Muscle layer of colon (tissue), 2 donors: ENCODE data around the gene MT1M.
"Not testable (repeated sequence)": the region's sequence is repeated elsewhere in the genome, so short reads cannot be mapped to it uniquely, and the experiment has no call there.

Experiments used
- H3K27ac ChIP-seq: one replicate; pipeline ENCODE4 v1.7.0; 2013; ENCODE audit warnings: low read depth, mild to moderate bottlenecking, low read length, moderate library complexity
- H3K27me3 ChIP-seq, 2 donors: one replicate each; pipeline ENCODE4 v1.7.0; 2013; ENCODE audit warnings: low read length in 2 of 2, mild to moderate bottlenecking in 2 of 2; ENCODE audit not compliant: insufficient read depth in 2 of 2, control insufficient read depth in 1 of 2
- H3K36me3 ChIP-seq: one replicate; pipeline ENCODE4 v1.7.0; 2013; ENCODE audit warnings: mild to moderate bottlenecking, low read length; ENCODE audit not compliant: insufficient read depth
- H3K4me1 ChIP-seq: one replicate; pipeline ENCODE4 v1.7.0; 2013; ENCODE audit warnings: mild to moderate bottlenecking, low read length; ENCODE audit not compliant: insufficient read depth
- H3K4me3 ChIP-seq, 2 donors: one replicate each; pipeline ENCODE4 v1.7.0; 2013; ENCODE audit warnings: low read length in 2 of 2, low read depth in 1 of 2, mild to moderate bottlenecking in 1 of 2, moderate library complexity in 1 of 2
- H3K9ac ChIP-seq: one replicate; pipeline ENCODE4 v1.7.0; 2013; ENCODE audit warnings: low read length
- H3K9me3 ChIP-seq: one replicate; pipeline ENCODE4 v1.7.0; 2013; ENCODE audit warnings: mild to moderate bottlenecking, low read length
- donor health status: abdominal sarcoma.
- donor health status: Adenocarcinoma of cecum.

MT1M gene

DNA sequence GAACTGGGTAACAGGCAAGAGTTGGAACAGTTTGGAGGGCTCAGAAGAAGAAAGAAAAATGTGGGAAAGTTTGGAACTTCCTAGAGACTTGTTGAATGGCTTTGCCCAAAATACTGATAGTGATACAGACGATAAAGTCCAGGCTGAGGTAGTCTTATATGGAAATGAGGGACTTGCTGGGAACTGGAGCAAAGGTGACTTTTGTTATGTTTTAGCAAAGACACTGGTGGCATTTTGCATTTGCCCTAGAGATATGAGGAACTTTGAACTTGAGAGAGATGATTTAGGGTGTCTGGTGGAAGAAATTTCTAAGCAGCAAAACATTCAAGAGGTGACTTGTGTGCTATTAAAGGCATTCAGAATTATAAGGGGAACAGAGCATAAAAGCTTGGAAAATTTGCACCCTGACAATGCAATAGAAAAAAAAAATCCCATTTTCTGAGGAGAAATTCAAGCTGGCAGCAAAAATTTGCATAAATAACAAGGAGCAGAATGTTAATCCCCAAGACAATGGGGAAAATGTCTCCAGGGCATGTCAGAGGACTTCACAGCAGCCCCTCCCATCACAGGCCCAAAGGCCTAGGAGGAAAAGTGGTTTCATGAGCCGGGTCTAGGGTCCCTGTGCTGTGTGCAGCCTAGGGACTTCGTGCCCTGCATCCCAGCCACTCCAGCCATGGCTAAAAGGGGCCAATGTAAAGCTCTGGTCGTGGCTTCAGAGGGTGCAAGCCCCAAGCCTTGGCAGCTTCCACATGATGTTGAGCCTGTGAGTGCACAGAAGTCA, 10.6 kb upstream of the MT1M start:
- H3K27me3 ChIP-seq, H3K9ac ChIP-seq, H3K4me3 ChIP-seq, H3K9me3 ChIP-seq, H3K27ac ChIP-seq, H3K36me3 ChIP-seq: not testable (repeated sequence)
- peaks cover 13% of the 10 kb centered on the region for H3K4me1 ChIP-seq

DNA sequence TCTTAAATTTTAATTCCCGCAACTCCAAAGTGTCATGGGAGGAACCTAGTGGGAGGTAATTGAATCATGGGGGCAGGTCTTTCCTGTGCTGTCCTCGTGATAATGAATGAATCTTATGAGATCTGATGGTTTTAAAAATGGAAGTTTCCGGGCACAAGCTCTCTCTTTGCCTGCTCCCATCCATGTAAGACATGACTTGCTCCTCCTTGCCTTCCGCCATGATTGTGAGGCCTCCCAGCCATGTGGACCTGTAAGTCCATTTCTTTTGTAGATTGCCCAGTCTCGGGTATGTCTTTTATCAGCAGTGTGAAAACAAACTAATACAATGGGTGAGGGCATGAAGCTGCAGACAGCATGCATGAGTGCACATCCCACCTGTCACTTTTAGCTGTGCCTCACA, 9.3 kb upstream of the MT1M start:
- not testable (repeated sequence) for H3K9ac ChIP-seq, H3K9me3 ChIP-seq, H3K27me3 ChIP-seq, H3K36me3 ChIP-seq, H3K27ac ChIP-seq, H3K4me3 ChIP-seq
- peaks cover 12% of the 10 kb centered on the region for H3K4me1 ChIP-seq

DNA sequence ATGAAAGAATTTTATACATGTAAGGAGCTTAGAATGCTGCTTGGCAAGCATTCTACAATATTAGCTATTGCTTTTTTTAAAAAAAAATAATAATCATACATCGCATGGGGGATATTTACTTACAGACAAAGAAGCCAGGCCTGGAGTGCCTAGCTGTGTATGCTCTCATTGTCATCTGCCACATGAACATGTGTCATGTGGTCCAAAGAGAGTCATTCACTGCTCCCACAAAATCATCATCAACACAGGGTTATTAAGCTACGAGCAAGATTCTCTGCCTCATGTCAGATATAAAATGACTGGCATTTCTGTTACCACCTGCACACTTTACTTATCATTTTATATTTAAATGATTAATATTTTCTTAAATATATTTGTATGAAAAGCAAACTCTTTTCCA, 8.8 kb upstream of the MT1M start:
- Histone ChIP-seq H3K27ac (no peak overlapping the region), H3K27me3 (no peaks in the 10 kb centered on the region), H3K9me3 (no peaks in the 10 kb centered on the region), H3K9ac (no peak overlapping the region), H3K36me3 (no peaks in the 10 kb centered on the region), H3K4me1 (peaks cover 12% of the 10 kb centered on the region), H3K4me3 (no peak overlapping the region)

DNA sequence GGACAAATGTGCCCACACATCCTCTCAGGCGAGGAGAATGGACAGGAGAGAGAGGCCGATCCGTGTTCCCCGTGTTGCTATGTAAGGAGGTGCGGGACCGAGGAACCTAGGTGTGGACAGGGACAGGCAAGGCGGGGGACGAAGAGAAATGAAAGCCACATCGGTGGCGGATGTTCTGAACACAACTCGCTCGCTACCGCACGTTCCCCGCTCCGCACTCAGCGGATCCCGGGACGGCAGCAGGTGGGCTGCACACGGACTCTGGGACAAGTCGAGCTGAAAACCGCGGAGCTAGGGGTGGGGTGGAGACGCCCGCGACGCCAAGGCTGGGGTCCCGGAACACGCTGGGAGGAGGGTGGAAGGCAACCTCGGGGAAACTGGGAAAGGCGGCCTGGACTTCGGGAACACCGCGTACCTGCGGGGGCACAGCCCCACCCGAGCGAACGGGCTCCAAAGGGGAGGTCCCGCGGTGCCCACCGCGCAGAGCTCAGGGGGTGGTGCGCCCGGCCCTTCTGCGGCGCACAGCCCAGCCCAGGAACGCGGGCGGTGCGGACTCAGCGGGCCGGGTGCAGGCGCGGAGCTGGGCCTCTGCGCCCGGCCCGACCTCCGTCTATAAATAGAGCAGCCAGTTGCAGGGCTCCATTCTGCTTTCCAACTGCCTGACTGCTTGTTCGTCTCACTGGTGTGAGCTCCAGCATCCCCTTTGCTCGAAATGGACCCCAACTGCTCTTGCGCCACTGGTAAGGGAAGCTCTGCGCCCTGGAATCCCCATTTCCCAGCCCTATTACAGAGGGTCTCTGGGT, 7.1 kb upstream of the MT1M start, which contains the start of gene MT1E:
TSS of gene MT1E (plus strand) at position 642 of the 803 bp plus-strand sequence. CDS start at position 713, 71 bp downstream.
- peak within 1 kb of the TSS; percentile 74 for H3K27ac ChIP-seq
- no peaks in the 10 kb centered on the region for H3K9me3 ChIP-seq
- no peaks in the 10 kb centered on the region for H3K36me3 ChIP-seq
- H3K4me1 ChIP-seq = peaks cover 12% of the 10 kb centered on the region
- H3K4me3 ChIP-seq = peak within 1 kb of the TSS; percentile 87 to 97
- H3K9ac ChIP-seq = peak within 1 kb of the TSS; percentile 71
- H3K27me3 ChIP-seq = no peaks in the 10 kb centered on the region

DNA sequence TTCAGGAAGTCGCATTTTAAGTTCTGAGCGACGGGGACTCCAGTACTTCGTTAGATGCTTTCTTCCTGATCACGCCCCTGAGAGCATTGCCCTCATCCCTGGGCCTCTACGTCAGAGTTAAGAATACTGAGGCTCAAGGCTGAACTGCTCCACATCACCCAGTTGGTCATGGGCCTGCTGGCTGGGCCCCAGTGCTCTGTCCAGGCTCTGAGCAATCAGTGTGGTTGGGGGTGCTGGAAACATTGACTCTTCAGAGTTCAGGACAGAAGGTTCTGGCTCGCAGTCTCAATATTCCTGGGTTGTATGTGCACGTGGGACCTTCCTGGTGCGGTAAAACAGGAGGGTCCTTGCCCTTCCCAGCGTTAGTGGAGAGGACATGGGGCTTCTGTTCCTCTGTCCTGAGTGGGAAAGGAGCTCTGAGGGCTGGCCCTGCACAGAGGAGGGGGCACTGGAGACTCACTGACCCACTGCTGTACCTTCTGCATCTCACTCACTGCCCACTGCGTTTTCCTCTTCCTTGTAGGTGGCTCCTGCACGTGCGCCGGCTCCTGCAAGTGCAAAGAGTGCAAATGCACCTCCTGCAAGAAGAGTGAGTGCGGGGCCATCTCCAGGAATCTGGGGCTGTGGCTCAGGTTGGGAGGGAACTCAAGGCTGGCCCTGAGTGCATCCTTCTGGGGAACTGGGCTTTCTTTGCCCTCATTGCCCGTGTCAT, 6.4 kb upstream of the MT1M start:
- Histone ChIP-seq H3K9me3 (no peaks in the 10 kb centered on the region), H3K4me1 (peaks cover 12% of the 10 kb centered on the region), H3K9ac (peak overlapping the region; percentile 71), H3K4me3 (peak overlapping the region; percentile 87 to 97), H3K27ac (peak overlapping the region; percentile 74), H3K36me3 (no peaks in the 10 kb centered on the region), H3K27me3 (no peaks in the 10 kb centered on the region)

DNA sequence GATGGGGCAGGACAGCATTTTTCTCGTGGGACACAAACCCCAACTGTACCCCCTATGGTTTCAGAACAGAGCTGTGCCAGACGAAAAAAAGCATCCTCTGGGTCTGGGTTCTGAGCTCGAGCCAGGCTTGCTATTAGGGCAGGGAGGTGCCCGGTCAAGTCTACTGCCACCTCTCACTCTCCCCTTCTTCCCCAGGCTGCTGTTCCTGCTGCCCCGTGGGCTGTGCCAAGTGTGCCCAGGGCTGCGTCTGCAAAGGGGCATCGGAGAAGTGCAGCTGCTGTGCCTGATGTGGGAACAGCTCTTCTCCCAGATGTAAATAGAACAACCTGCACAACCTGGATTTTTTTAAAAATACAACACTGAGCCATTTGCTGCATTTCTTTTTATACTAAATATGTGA, 5.8 kb upstream of the MT1M start:
- H3K4me1 ChIP-seq = peaks cover 14% of the 10 kb centered on the region
- no peaks in the 10 kb centered on the region for H3K36me3 ChIP-seq
- H3K27me3 ChIP-seq = no peaks in the 10 kb centered on the region
- H3K9ac ChIP-seq = peak overlapping the region; percentile 71
- no peaks in the 10 kb centered on the region for H3K9me3 ChIP-seq
- peak overlapping the region; percentile 74 for H3K27ac ChIP-seq
- H3K4me3 ChIP-seq = peak overlapping the region in 1 of 2 donors; percentile 87

DNA sequence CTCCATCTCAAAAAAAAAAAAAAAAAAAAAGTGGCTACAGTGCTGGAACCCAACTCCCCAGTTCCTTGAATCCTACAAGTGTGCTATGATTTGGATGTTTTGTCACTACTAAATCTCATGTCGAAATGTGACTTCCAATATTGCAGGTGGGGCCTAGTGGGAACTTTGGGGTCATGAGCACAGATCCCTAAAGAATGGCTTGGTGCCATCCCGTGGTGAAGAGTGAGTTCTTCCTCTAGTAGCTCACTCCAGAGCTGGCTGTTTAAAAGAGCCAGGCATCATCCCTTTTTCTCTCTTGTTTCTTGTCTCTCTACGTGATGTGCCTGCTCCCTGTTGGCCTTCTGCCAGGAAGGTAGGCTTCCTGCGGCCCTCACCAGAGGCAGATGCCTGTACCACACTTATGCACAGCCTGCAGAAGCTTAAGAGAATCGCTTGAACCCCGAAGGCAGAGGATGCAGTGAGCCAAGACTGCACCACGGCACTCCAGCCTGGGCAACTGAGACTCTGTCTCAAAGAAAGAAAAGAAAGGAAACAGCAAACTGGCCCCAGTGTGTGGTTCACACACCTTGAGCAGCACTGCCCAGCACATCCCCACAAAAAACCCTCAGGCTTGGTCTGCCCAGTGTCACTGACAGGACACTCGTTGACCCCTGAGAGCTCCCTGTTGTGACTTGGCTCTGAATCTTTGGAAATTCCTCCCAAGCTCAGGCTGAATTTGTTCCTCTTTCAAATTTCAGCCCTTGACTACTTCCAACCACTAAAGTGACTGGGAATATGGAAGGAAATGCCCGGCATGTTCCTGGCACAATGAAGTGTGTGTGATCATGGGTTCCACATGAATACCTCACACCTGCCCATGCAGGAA, 3.7 kb upstream of the MT1M start:
- Histone ChIP-seq H3K4me3 (no peak overlapping the region), H3K4me1 (peaks cover 23% of the 10 kb centered on the region), H3K27ac (peak overlapping the region; percentile 42), H3K27me3 (peaks cover 0 to 6% of the 10 kb centered on the region in 2 donors), H3K9ac (no peak overlapping the region), H3K36me3 (no peaks in the 10 kb centered on the region), H3K9me3 (no peaks in the 10 kb centered on the region)

DNA sequence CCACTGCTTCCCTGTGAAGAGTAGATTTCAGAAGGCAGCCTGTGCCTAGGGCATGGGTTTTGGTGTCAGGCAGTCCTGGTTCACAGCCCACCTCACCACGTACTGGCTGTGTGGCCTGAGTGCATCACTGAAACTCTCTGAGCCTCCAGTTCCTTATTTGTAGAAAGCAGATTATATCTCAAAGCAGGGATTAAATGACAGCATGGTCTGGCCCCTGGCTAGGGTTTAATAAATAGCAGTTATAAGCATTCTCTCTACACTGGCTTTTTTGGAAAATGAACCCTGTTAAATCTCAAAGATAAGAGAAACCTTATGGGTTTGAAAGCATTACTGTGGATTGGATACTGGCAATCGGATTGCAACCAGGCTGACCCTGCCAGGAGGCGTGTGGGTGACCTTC, 2.9 kb upstream of the MT1M start:
- Histone ChIP-seq H3K9ac (no peak overlapping the region), H3K36me3 (no peaks in the 10 kb centered on the region), H3K4me1 (peaks cover 23% of the 10 kb centered on the region), H3K27me3 (peaks cover 6 to 10% of the 10 kb centered on the region in 2 donors), H3K9me3 (no peaks in the 10 kb centered on the region), H3K4me3 (no peak overlapping the region), H3K27ac (no peak overlapping the region)

DNA sequence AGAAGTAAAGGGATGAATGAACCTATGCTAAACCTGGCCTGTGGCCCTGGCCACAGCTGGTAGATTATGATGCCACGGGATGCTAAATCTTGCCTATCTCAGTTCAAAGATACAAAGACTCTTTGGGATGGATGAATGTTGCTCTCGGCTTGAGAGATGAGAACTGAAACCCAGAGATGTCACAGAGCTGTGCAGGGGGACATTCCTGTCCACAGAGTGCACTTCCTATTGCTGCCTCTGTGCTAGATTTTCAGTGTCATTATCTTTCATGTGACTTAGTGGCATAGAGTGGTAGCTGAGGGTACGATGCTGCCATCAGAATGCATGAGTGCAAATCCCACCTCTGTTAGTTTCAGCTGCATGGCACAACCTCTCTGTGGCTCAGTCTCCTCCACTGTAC, 2.3 kb upstream of the MT1M start:
- no peak overlapping the region for H3K27ac ChIP-seq
- no peaks in the 10 kb centered on the region for H3K9me3 ChIP-seq
- H3K4me3 ChIP-seq = no peak overlapping the region
- no peaks in the 10 kb centered on the region for H3K36me3 ChIP-seq
- no peak overlapping the region for H3K9ac ChIP-seq
- H3K27me3 ChIP-seq = peaks cover 11 to 16% of the 10 kb centered on the region in 2 donors
- H3K4me1 ChIP-seq = peaks cover 28% of the 10 kb centered on the region

DNA sequence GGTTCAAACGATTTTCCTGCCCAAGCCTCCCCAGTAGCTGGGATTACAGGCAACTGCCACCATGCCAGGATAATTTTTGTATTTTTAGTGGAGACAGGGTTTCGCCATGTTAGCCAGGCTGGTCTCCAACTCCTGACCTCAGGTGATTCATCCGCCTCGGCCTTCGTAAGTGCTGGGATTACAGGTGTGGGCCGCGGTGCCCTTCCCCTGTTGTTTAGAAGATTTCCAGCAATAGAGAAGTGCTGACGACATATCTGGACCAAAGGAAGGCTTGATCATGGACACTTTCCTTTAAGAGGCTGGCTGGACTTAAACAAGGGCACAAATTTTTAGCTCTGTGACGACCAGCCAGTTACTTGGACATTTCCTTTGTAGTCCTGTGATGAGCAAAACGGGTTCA, 1.3 kb upstream of the MT1M start:
- Histone ChIP-seq H3K9me3 (no peaks in the 10 kb centered on the region), H3K27me3 (peaks cover 22 to 27% of the 10 kb centered on the region in 2 donors), H3K9ac (no peak overlapping the region), H3K4me1 (peaks cover 36% of the 10 kb centered on the region), H3K36me3 (no peaks in the 10 kb centered on the region), H3K27ac (no peak overlapping the region), H3K4me3 (no peak overlapping the region)
